ENCODE measurements around the gene GLI2. TPM values are rescaled to one million over a fixed set of nuclear protein-coding genes. Genes with fewer than 3 reads are reported as not detected.

Gene GLI2
- total and polyA plus RNA-seq, 9 donors: 5.9 to 53.0 (median 36.3) TPM

- intact Hi-C loops (cut with DNase I): loop anchor here in 1 of 4 donors (10.0 kb wide), 1 partner anchor 75 kb away; no protein-coding TSS in a partner anchor
- H3K4me1 ChIP-seq (ENCODE audit: insufficient read depth): peaks cover 16% of the 10 kb centered on the region
- H3K27me3 ChIP-seq: no peaks in the 10 kb centered on the region
- H3K27ac ChIP-seq: no peak overlapping the region
- 65 to 67% (median 65%) methylated on average over 11 of the region's 11 CpGs for whole genome bisulfite sequencing, 3 donors
- H3K9me3 ChIP-seq: no peaks in the 10 kb centered on the region
- DNase-seq: peak in 2 of 5 donors; percentile 15 to 37
- H3K36me3 ChIP-seq: no peaks in the 10 kb centered on the region
- TF ChIP-seq EP300 (IDR thresholded peaks at IDR 0.05) (no peak), CTCF (IDR thresholded peaks at IDR 0.05) (no peak), POLR2A (IDR thresholded peaks at IDR 0.05) (no peak)
- H3K4me3 ChIP-seq: no peak overlapping the region
Measured at GRCh38 chr2:120749506-120750431, 14.1 kb downstream of the GLI2 start.

GRCh38 chr2:120750488-120751210 is 15.0 kb downstream of the GLI2 start:
- intact Hi-C loops (cut with DNase I): no loop called here
- Histone ChIP-seq H3K4me3 (no peak overlapping the region), H3K36me3 (no peaks in the 10 kb centered on the region), H3K27me3 (no peaks in the 10 kb centered on the region), H3K4me1 (ENCODE audit: insufficient read depth) (peaks cover 14% of the 10 kb centered on the region), H3K27ac (peak overlapping the region in 1 of 2 donors; percentile 46), H3K9me3 (no peaks in the 10 kb centered on the region)
- WGBS, 3 donors: 60 to 75% (median 65%) methylated on average over 13 of the region's 13 CpGs
- TF ChIP-seq CTCF (IDR thresholded peaks at IDR 0.05) (no peak), POLR2A (IDR thresholded peaks at IDR 0.05) (no peak), EP300 (IDR thresholded peaks at IDR 0.05) (no peak)
- DNase-seq: peak in 3 of 5 donors; percentile 8 to 32 (median 26)

GRCh38 chr2:120751553-120751952 is 15.9 kb downstream of the GLI2 start:
- DNase-seq: no peak
- no peak for TF ChIP-seq CTCF (IDR thresholded peaks at IDR 0.05)
- no peak for TF ChIP-seq EP300 (IDR thresholded peaks at IDR 0.05)
- TF ChIP-seq POLR2A (IDR thresholded peaks at IDR 0.05): no peak
- Histone ChIP-seq H3K9me3 (no peaks in the 10 kb centered on the region), H3K36me3 (no peaks in the 10 kb centered on the region), H3K4me3 (no peak overlapping the region), H3K27me3 (no peaks in the 10 kb centered on the region), H3K27ac (peak overlapping the region in 1 of 2 donors; percentile 46), H3K4me1 (ENCODE audit: insufficient read depth) (peaks cover 14% of the 10 kb centered on the region)
- 19 to 49% (median 27%) methylated on average over 1 of the region's 1 CpG for WGBS, 3 donors
- intact Hi-C loops (cut with DNase I): no loop called here

GRCh38 chr2:120754067-120754960 is 18.6 kb downstream of the GLI2 start:
- no peaks in the 10 kb centered on the region for H3K9me3 ChIP-seq
- DNase-seq: no peak
- intact Hi-C loops (cut with DNase I): no loop called here
- H3K36me3 ChIP-seq: no peaks in the 10 kb centered on the region
- H3K27ac ChIP-seq: no peak overlapping the region
- no peak overlapping the region for H3K4me3 ChIP-seq
- H3K4me1 ChIP-seq (ENCODE audit: insufficient read depth): peaks cover 32% of the 10 kb centered on the region
- no peaks in the 10 kb centered on the region for H3K27me3 ChIP-seq
- TF ChIP-seq POLR2A (IDR thresholded peaks at IDR 0.05) (no peak), EP300 (IDR thresholded peaks at IDR 0.05) (no peak)
- 64 to 75% (median 67%) methylated on average over 14 of the region's 14 CpGs for WGBS, 3 donors

Measured in ovary (tissue), 9 donors.